ENCODE measurements around the gene TIGD6.
"Not testable (repeated sequence)": the region's sequence is repeated elsewhere in the genome, so short reads cannot be mapped to it uniquely, and the experiment has no call there.

Gene TIGD6

GRCh38 chr5:150000256-150000989, at the start of gene TIGD6, which contains the start of gene HMGXB3:
Gene TIGD6 (minus strand): TSS chr5:150000654. CDS start chr5:149996348, 4,306 bp downstream.
Gene HMGXB3 (plus strand): TSS chr5:150000739. CDS start chr5:150004853, 4,114 bp downstream.
- peak; percentile 98 for DNase-seq

GRCh38 chr5:150046031-150046430, 45.6 kb upstream of the TIGD6 start:
- no peak for DNase-seq

- DNase-seq = peak; percentile 38
Observed at GRCh38 chr5:150045549-150045948, 45.1 kb upstream of the TIGD6 start.

- no peak for DNase-seq
Observed at GRCh38 chr5:150044712-150045111, 44.3 kb upstream of the TIGD6 start.

GRCh38 chr5:150044329-150044681, 43.9 kb upstream of the TIGD6 start:
- no peak for DNase-seq

- no peak for DNase-seq
Observed at GRCh38 chr5:150043657-150044328, 43.3 kb upstream of the TIGD6 start.

GRCh38 chr5:150042459-150042858, 42.0 kb upstream of the TIGD6 start:
- DNase-seq = no peak

- DNase-seq = no peak
Observed at GRCh38 chr5:150038547-150038946, 38.1 kb upstream of the TIGD6 start.

- DNase-seq = no peak
Observed at GRCh38 chr5:150036513-150036912, 36.1 kb upstream of the TIGD6 start.

- no peak for DNase-seq
Observed at GRCh38 chr5:150035139-150035895, 34.9 kb upstream of the TIGD6 start.

GRCh38 chr5:150034662-150035061, 34.2 kb upstream of the TIGD6 start:
- no peak for DNase-seq

GRCh38 chr5:150033334-150033733, 32.9 kb upstream of the TIGD6 start:
- no peak for DNase-seq

- DNase-seq = not testable (repeated sequence)
Observed at GRCh38 chr5:150028047-150028446, 27.6 kb upstream of the TIGD6 start.

GRCh38 chr5:150026682-150027172, 26.3 kb upstream of the TIGD6 start:
- DNase-seq = no peak

GRCh38 chr5:150024346-150024984, 24.0 kb upstream of the TIGD6 start:
- DNase-seq = no peak

- no peak for DNase-seq
Observed at GRCh38 chr5:150023136-150023535, 22.7 kb upstream of the TIGD6 start.

GRCh38 chr5:150022681-150023080, 22.2 kb upstream of the TIGD6 start:
- no peak for DNase-seq

- no peak for DNase-seq
Observed at GRCh38 chr5:150022158-150022531, 21.7 kb upstream of the TIGD6 start.

GRCh38 chr5:150021491-150022157, 21.2 kb upstream of the TIGD6 start:
- DNase-seq = no peak

GRCh38 chr5:150020249-150020648, 19.8 kb upstream of the TIGD6 start:
- DNase-seq = no peak

- DNase-seq = no peak
Observed at GRCh38 chr5:150017226-150018005, 17.0 kb upstream of the TIGD6 start.

- DNase-seq = no peak
Observed at GRCh38 chr5:150016537-150016936, 16.1 kb upstream of the TIGD6 start.

All from NK-92 treated with Interleukin-12 subunit alpha and Interleukin-12 subunit beta, amount 100 ng/mL, for 24 hours (cell line).